ENCODE measurements around the gene ITPRIP. TPM values are rescaled to one million over a fixed set of nuclear protein-coding genes. Genes with fewer than 3 reads are reported as not detected.

ITPRIP gene
- total and polyA plus RNA-seq, 9 donors: 10.1 to 38.1 (median 24.7) TPM

GRCh38 chr10:104322416-104322782 is 15.9 kb downstream of the ITPRIP start:
- no peaks in the 10 kb centered on the region for H3K36me3 ChIP-seq
- 79 to 86% (median 82%) methylated on average over 7 of the region's 7 CpGs for WGBS, 3 donors
- H3K4me3 ChIP-seq: no peak overlapping the region
- TF ChIP-seq EP300 (IDR thresholded peaks at IDR 0.05): no peak
- TF ChIP-seq, protein P1, sequence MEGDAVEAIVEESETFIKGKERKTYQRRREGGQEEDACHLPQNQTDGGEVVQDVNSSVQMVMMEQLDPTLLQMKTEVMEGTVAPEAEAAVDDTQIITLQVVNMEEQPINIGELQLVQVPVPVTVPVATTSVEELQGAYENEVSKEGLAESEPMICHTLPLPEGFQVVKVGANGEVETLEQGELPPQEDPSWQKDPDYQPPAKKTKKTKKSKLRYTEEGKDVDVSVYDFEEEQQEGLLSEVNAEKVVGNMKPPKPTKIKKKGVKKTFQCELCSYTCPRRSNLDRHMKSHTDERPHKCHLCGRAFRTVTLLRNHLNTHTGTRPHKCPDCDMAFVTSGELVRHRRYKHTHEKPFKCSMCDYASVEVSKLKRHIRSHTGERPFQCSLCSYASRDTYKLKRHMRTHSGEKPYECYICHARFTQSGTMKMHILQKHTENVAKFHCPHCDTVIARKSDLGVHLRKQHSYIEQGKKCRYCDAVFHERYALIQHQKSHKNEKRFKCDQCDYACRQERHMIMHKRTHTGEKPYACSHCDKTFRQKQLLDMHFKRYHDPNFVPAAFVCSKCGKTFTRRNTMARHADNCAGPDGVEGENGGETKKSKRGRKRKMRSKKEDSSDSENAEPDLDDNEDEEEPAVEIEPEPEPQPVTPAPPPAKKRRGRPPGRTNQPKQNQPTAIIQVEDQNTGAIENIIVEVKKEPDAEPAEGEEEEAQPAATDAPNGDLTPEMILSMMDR (IDR thresholded peaks at IDR 0.05): no peak
- TF ChIP-seq POLR2A (IDR thresholded peaks at IDR 0.05): no peak
- peak in 1 of 5 donors; percentile 13 for DNase-seq
- peaks cover 33% of the 10 kb centered on the region for H3K4me1 ChIP-seq (ENCODE audit: insufficient read depth)
- intact Hi-C loops (cut with DNase I): no loop called here
- no peaks in the 10 kb centered on the region for H3K9me3 ChIP-seq
- no peaks in the 10 kb centered on the region for H3K27me3 ChIP-seq
- H3K27ac ChIP-seq: no peak overlapping the region

DNA sequence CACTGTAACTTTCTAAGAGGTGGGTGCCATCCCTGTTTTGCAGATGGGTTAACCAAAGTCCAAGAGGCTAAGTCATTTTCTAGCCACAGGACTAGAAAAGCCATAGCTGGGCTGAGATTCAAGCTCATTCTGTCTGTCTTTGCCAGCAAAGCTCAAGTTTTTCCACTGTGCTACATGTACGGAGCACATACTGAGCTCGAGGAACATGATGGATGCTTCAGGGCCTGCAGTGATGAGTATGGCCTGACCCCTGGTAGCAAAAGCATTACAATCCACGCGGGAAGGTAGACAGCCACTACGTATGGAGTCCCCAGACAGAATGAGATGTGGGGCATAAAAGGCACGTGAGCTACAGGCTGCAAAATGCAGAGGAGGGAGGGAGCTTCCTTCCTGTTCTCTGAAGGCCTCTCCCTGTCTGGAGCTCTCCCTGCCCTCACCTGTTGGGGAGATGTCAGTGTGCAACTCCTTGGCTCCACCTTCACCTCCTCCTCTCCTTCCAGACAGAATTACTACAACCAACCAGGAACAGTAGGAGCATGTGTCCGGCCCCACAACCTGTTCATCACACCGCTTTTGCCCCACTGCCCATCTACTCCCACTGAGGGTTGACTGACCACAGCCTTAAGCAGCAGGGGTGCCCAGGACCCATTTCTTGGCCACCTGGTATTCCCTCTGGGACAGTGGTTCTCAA is 16.4 kb downstream of the ITPRIP start:
- intact Hi-C loops (cut with DNase I): no loop called here
- Histone ChIP-seq H3K27me3 (no peaks in the 10 kb centered on the region), H3K36me3 (no peaks in the 10 kb centered on the region), H3K9me3 (no peaks in the 10 kb centered on the region), H3K4me1 (ENCODE audit: insufficient read depth) (peaks cover 29% of the 10 kb centered on the region), H3K27ac (no peak overlapping the region), H3K4me3 (no peak overlapping the region)
- 76 to 86% (median 83%) methylated on average over 8 of the region's 8 CpGs for WGBS, 3 donors
- peak in 2 of 5 donors; percentile 16 to 25 for DNase-seq
- TF ChIP-seq, protein P1 (IDR thresholded peaks at IDR 0.05): no peak
- TF ChIP-seq POLR2A (IDR thresholded peaks at IDR 0.05) (no peak), EP300 (IDR thresholded peaks at IDR 0.05) (no peak)

DNA sequence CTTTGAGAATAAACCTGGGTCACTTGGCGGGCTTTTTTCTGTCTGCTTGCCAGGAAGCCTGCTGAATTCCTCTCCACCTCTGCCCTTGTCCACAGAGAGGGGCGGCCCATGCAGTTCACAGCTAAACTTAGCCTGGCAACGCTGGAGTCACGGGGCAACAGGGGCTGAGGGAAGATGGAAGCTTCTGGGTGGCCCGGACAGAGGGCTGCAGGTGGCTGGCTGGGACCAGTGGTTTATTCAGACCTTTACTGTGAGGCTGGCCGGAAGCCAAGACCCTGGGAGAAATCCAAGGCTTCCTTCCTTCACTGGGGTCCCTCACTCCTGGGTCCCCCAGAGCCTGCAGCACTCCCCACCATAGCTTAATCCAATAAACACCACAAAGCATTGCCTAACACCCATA is 17.0 kb downstream of the ITPRIP start:
- H3K27ac ChIP-seq: no peak overlapping the region
- peaks cover 28% of the 10 kb centered on the region for H3K4me1 ChIP-seq (ENCODE audit: insufficient read depth)
- H3K27me3 ChIP-seq: no peaks in the 10 kb centered on the region
- intact Hi-C loops (cut with DNase I): no loop called here
- 72 to 78% (median 73%) methylated on average over 6 of the region's 6 CpGs for WGBS, 3 donors
- TF ChIP-seq POLR2A (IDR thresholded peaks at IDR 0.05) (no peak), EP300 (IDR thresholded peaks at IDR 0.05) (no peak)
- TF ChIP-seq, protein P1 (IDR thresholded peaks at IDR 0.05): no peak
- DNase-seq: peak in 3 of 5 donors; percentile 36 to 40 (median 38)
- no peak overlapping the region for H3K4me3 ChIP-seq
- no peaks in the 10 kb centered on the region for H3K36me3 ChIP-seq
- no peaks in the 10 kb centered on the region for H3K9me3 ChIP-seq

- Histone ChIP-seq H3K36me3 (no peaks in the 10 kb centered on the region), H3K27me3 (no peaks in the 10 kb centered on the region), H3K27ac (peak overlapping the region; percentile 16 to 42), H3K4me1 (ENCODE audit: insufficient read depth) (peaks cover 23% of the 10 kb centered on the region), H3K9me3 (no peaks in the 10 kb centered on the region), H3K4me3 (no peak overlapping the region)
- DNase-seq: peak; percentile 42 to 86 (median 84)
- 40 to 43% (median 42%) methylated on average over 19 of the region's 19 CpGs for WGBS, 3 donors
- intact Hi-C loops (cut with DNase I): no loop called here
- TF ChIP-seq EP300 (IDR thresholded peaks at IDR 0.05) (no peak), POLR2A (IDR thresholded peaks at IDR 0.05) (no peak)
- TF ChIP-seq, protein P1 (IDR thresholded peaks at IDR 0.05): no peak
Measured at GRCh38 chr10:104318810-104319741, 19.2 kb downstream of the ITPRIP start.
